HepG2 (cell line): ENCODE measurements around the gene DQX1. TPM values are rescaled to one million over a fixed set of nuclear protein-coding genes. Genes with fewer than 3 reads are reported as not detected.

ENCODE experiments used
- ARNT ChIP-seq: fragments of 450-650 bp; IDR thresholded peaks from 2 replicates; pipeline ENCODE4 v1.6.1; 2017
- CCDC6 ChIP-seq: sonication (generic); formaldehyde crosslinking; IDR thresholded peaks from 2 replicates; pipeline ENCODE4 v1.8.1; 2022; ENCODE audit warnings: mild to moderate bottlenecking, missing genetic modification reagents, moderate library complexity
- ETV5 ChIP-seq: IDR thresholded peaks from 2 replicates; pipeline ENCODE4 v1.6.1; 2018; ENCODE audit warnings: missing biosample characterization, missing genetic modification reagents, inconsistent platforms, borderline replicate concordance
- KDM2A ChIP-seq: sonication (generic); formaldehyde crosslinking; IDR thresholded peaks from 2 replicates; pipeline ENCODE4 v1.4.0; 2020; ENCODE audit warnings: low read depth, missing genetic modification reagents, borderline replicate concordance
- MYPOP ChIP-seq: sonication (generic); formaldehyde crosslinking; IDR thresholded peaks from 2 replicates; pipeline ENCODE4 v1.8.1; 2023; ENCODE audit warnings: mild to moderate bottlenecking, moderate library complexity, missing genetic modification reagents
- POGZ ChIP-seq: sonication (generic); formaldehyde crosslinking; IDR thresholded peaks from 2 replicates; pipeline ENCODE4 v1.4.0; 2020; ENCODE audit warnings: mild to moderate bottlenecking, missing genetic modification reagents
- SMAD3 ChIP-seq: sonication (generic); formaldehyde crosslinking; IDR thresholded peaks from 2 replicates; pipeline ENCODE4 v1.4.0; 2020; ENCODE audit warnings: missing genetic modification reagents
- SOX13 ChIP-seq, 3 experiments: fragments of 450-650 bp in 1 of 3; sonication (generic) in 1 of 3; formaldehyde crosslinking in 1 of 3; IDR thresholded peaks in 2 of 3; conservative IDR thresholded peaks in 1 of 3; 2 replicates each; pipeline versions ENCODE4 v1.5.0 to v1.6.1; 2016 to 2020; ENCODE audit warnings: antibody characterized with exemption in 1 of 3, mild to moderate bottlenecking in 1 of 3, missing compliant biosample characterization in 1 of 3, missing genetic modification reagents in 1 of 3, moderate library complexity in 1 of 3
- TERF1 ChIP-seq: sonication (generic); formaldehyde crosslinking; IDR thresholded peaks from 2 replicates; pipeline ENCODE4 v1.8.0; 2022; ENCODE audit warnings: mild to moderate bottlenecking, missing genetic modification reagents, moderate library complexity
- ZBTB44 ChIP-seq: sonication (generic); formaldehyde crosslinking; IDR thresholded peaks from 2 replicates; pipeline ENCODE4 v1.4.0; 2020; ENCODE audit warnings: missing genetic modification reagents
- ZNF687 ChIP-seq: sonication (generic); formaldehyde crosslinking; IDR thresholded peaks from 2 replicates; pipeline ENCODE4 v1.5.1; 2020; ENCODE audit warnings: mild to moderate bottlenecking, missing genetic modification reagents, moderate library complexity
- ZNF7 ChIP-seq: IDR thresholded peaks from 2 replicates; pipeline ENCODE4 v1.6.1; 2016; ENCODE audit warnings: missing biosample characterization, missing genetic modification reagents
- ZNF883 ChIP-seq: sonication (generic); formaldehyde crosslinking; IDR thresholded peaks from 2 replicates; pipeline ENCODE4 v1.5.1; 2020; ENCODE audit warnings: mild to moderate bottlenecking, missing genetic modification reagents; ENCODE audit errors: not compliant biosample characterization
- polyA plus RNA-seq, 8 experiments: library from polyadenylated mRNA; depleted of rRNA in 3 of 8; stranded (reverse) in 7 of 8; unstranded in 1 of 8; fragments of >200 nt; fragmentation: Illumina TruSeq in 4 of 8; extraction: Trizol in 4 of 8; gene quantifications; 2 replicates each; pipeline versions ENCODE4 v1.2.1 to v1.2.3, GENCODE V29; 2011 to 2016; ENCODE audit warnings: low read depth in 4 of 8, missing spikeins in 1 of 8, mixed read lengths in 1 of 8; ENCODE audit not compliant: insufficient read depth in 1 of 8
- total RNA-seq, 5 experiments: library from RNA; depleted of rRNA; stranded (reverse); fragments of >200 nt; fragmentation: Illumina TruSeq; extraction: Trizol; gene quantifications; 2 replicates each; pipeline ENCODE4 v1.2.3, GENCODE V29; 2016; ENCODE audit warnings: low read depth in 1 of 5
- TF ChIP-seq, protein P1 (sequence below): IDR thresholded peaks from 2 replicates; pipeline ENCODE4 v1.6.1; 2016; ENCODE audit warnings: low read depth, control low read depth
- TF ChIP-seq, protein P2 (sequence below): fragments of 450-650 bp; IDR thresholded peaks from 2 replicates; pipeline ENCODE4 v1.6.1; 2016

Gene DQX1
- total and polyA plus RNA-seq, 2 of the 13 experiments (the other 11 are each of a cell fraction or from before 2014, with no cell fraction given), result 27.6 to 89.8 TPM

DNA sequence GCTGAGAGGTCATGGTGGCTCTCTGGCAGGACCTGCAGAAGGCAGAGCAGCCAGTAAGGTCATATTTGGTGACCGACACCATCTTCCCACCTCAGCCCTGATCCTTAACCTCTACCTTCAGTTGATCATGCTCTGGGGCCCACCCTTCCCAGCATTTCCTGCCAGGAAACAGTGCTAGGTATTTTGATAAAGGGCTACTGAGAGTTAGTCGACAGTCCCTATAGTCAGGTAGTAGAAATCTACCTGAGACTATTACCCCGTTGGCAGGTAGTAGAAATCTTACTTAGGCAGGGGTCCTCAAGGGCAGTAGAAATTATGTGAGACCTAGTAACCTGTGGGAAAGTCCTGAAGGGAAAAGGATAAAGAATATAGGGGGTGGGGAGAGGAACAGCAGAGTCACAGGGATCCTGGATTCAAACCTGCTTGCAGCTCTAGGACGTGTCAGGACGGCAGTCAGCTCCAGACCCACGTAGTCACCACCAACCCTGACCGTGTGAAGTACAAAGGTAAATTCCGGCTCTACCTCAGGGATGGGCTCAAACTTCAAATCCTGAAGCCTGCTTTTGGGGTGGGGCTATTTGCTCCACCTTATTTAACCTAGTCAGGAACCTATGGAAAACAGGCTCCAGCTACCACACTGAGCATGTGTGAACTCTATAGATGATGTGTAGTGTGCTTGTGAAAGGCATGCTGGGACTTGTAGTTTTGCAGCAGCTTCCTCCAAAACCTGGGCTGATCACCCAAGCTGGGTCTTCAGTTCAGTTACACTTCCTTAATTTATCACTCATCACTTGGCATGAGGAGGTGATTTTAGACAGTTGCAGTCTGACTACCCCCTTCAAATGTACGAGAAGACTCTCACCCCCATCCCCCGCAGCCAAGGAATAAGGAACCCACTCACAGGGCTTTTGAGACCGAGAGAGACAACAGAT is at the start of gene DQX1 (continued):
- no peak for TF ChIP-seq ZBTB44
- TF ChIP-seq, protein P1, sequence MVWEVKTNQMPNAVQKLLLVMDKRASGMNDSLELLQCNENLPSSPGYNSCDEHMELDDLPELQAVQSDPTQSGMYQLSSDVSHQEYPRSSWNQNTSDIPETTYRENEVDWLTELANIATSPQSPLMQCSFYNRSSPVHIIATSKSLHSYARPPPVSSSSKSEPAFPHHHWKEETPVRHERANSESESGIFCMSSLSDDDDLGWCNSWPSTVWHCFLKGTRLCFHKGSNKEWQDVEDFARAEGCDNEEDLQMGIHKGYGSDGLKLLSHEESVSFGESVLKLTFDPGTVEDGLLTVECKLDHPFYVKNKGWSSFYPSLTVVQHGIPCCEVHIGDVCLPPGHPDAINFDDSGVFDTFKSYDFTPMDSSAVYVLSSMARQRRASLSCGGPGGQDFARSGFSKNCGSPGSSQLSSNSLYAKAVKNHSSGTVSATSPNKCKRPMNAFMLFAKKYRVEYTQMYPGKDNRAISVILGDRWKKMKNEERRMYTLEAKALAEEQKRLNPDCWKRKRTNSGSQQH (CRISPR knock-in tag), result peak; percentile 22; the same call in 1 of the 2 replicates
- TF ChIP-seq SOX13 (IDR thresholded peaks at IDR 0.05), result peak; percentile 50; the same call in 1 of the 2 replicates
- peak in 1 of 2 experiments; percentile 44; a peak in 1 of 4 replicates for TF ChIP-seq SOX13 (CRISPR knock-in tag; conservative IDR thresholded peaks at IDR 0.05 in 1 of 2, IDR thresholded peaks at IDR 0.05 in 1 of 2)
- peak; percentile 88 for TF ChIP-seq ETV5 (CRISPR knock-in tag)
- TF ChIP-seq ZNF7 (CRISPR knock-in tag), result no peak
- TF ChIP-seq SMAD3 (CRISPR knock-in tag), result 0 out of 2 replicates have a peak, but pooled peaks have one; percentile 31
- peak; percentile 54 for TF ChIP-seq ZNF883 (CRISPR knock-in tag)
- TF ChIP-seq POGZ (CRISPR knock-in tag), result 0 out of 2 replicates have a peak, but pooled peaks have one; percentile 17
- peak; percentile 60 for TF ChIP-seq CCDC6
- peak; percentile 45 for TF ChIP-seq ZNF687 (CRISPR knock-in tag)
- TF ChIP-seq, protein P2, sequence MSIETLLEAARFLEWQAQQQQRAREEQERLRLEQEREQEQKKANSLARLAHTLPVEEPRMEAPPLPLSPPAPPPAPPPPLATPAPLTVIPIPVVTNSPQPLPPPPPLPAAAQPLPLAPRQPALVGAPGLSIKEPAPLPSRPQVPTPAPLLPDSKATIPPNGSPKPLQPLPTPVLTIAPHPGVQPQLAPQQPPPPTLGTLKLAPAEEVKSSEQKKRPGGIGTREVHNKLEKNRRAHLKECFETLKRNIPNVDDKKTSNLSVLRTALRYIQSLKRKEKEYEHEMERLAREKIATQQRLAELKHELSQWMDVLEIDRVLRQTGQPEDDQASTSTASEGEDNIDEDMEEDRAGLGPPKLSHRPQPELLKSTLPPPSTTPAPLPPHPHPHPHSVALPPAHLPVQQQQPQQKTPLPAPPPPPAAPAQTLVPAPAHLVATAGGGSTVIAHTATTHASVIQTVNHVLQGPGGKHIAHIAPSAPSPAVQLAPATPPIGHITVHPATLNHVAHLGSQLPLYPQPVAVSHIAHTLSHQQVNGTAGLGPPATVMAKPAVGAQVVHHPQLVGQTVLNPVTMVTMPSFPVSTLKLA, result peak; percentile 40; the same call in 1 of the 2 replicates
- TF ChIP-seq MYPOP (CRISPR knock-in tag), result 0 out of 2 replicates have a peak, but pooled peaks have one; percentile 11
- no peak for TF ChIP-seq ARNT
- TF ChIP-seq TERF1, result no peak
- peak; percentile 81 for TF ChIP-seq KDM2A (CRISPR knock-in tag)
